A673 (cell line): ENCODE data around the gene ARHGEF6.

ENCODE experiments used
- CTCF ChIP-seq: fragments of 300-800, 200-600 bp; sonication (generic); conservative IDR thresholded peaks from 2 replicates; pipeline ENCODE4 v1.5.1; 2017; ENCODE audit warnings: low read depth, mild to moderate bottlenecking, antibody characterized with exemption, low read length, moderate library complexity, mixed read lengths
- EZH2 ChIP-seq: fragments of 200-600 bp; sonication (generic); IDR thresholded peaks from 2 replicates; pipeline ENCODE4 v1.6.1; 2017; ENCODE audit warnings: borderline replicate concordance, low read depth, mild to moderate bottlenecking, mixed read lengths, antibody characterized with exemption, low read length; ENCODE audit not compliant: poor library complexity, severe bottlenecking

DNA sequence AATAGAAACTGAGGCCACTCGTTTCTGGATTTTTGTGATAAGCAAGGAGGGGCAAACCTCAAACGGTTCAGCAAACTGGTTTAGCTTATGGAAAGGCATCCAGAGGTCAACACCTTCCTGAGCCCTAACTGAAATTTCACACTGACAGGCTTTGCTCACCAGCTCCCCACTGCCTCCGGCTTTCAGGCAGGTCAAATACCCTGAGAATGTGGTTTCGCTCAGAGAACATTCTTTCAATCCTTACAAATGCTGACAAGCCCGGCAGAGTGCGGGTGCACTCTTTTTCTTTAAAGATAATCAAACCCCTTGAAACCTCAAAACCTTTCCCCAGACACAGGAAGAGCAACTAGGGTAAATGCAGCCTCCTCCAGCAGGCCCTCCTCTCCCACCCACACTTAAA, 91.3 kb downstream of the ARHGEF6 start:
- TF ChIP-seq CTCF (no peak), EZH2 (no peak)
